Eye (tissue), 1 donor: ENCODE measurements around the gene RYK.
A peak's percentile ranks its signal among the peaks of the same experiment; 100 is the strongest.
"Not testable (repeated sequence)": the region's sequence is repeated elsewhere in the genome, so short reads cannot be mapped to it uniquely, and the experiment has no call there.

ENCODE experiments used
- DNase-seq: peaks from one replicate; pipeline ENCODE4 v3.0.0-alpha.2; 2015

The RYK gene

DNA sequence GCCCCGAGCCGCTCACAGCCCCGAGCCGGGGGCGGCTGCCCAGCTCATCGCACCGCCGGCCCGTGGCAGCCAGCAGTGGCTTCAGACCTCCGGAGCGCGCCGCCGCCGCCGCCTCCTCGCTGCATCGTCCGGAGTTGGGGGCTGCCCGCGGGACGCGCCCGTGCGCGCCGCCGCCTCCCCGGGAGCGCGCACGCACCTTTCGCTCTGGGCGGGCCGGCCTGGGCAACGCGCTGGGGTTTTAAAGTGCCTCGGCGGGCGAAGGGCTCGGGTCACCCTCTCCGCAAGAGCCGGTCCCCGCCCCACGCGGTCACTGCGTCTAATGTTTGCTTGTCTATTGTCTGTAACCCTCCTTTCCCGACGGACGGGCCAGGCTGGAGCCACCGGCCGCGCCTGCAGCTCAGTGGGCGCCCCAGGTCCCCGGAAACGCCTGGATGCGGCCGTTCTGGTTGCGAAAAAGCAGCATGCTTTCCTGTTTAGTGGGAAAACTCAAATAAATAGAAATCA is at the start of gene RYK:
Gene RYK, minus strand, starts transcription at position 143 of the 504 bp plus-strand sequence. CDS start 205 bp downstream, outside the sequence.
- peak; percentile 95 for DNase-seq

DNA sequence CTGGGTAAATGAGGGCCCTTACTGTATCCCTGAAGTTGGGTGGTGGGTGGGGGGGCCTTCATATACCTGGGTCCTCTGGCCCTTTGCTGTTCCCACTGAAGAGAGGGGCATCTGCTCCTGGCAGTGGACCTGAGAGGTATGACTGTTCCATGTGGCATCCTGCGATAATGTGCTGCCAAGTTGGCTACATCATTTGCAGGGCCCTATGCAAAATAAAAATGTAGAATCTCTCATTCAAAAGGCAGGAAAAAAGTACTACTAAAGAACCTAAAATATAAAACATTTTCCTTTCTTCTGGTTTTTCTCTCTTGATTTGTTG is 49.2 kb upstream of the RYK start:
- no peak for DNase-seq

DNA sequence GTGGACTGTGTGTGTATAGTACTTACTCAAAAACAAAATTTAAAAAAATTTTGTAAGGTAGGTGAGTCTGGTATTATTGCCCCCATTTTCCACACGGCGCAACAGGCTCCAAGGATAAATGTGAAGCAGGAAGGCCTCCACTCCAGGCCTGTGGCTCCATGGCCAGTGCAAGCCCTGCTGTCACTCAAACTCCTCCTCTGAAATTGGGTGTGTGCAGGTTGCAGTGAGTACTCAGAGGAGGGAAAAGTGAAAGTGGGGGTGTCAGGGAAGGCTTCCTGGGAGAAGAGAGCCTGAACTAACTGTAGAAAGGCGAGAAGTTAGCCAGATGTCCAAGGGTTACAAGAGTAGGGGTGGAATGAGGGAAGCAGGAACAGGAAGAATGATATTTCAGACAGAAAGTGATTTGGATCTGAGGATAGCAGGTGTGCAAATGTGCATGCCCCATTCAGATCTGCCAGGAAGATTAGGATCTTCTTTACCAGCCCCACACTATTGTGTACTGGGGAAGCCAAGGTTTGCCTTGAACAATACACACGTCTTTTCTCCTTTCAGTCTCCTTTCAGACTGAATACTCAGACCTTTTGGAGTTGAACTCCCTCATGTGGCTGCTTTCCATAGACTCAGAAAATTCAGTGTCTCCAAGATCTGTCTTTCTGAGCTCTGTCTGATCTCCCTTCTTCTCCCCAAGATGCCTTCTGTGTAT is 48.7 kb upstream of the RYK start:
- DNase-seq = peak; percentile 65

DNA sequence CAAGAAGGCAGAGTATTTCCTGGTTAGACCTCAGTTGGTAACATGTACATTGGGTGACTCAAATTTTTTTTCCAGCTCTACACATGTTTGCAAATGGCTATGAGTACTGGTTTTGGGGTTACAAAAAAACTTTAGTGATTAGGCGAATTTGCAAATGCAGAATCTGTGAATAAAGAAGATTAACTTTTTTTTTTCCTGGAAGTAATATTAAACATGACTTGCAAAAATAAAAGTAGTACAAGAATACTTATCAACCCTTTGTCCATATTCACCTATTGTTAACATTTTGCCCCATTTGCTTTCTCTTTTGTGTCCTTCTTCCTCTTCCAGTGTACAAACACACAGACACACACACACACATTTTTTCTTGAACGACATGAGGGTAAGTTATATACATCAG is 47.6 kb upstream of the RYK start:
- DNase-seq = no peak

DNA sequence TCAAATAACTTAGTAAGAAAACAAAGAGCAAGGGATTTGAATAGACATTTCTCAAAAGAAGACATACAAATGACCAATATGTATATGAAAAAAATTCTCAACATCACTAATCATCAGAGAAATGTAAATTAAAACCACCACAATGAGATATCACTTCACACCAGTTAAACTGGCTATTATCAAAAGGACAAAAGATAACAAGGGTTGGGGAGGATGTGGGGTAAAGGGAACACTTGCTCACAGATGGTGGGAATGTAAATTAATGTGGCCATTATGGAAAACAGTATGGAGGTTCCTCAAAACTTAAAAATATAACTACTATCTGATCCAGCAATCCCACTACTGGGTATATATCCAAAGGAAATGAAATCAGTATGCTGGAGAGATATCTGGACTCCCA is 46.0 kb upstream of the RYK start:
- no peak for DNase-seq

DNA sequence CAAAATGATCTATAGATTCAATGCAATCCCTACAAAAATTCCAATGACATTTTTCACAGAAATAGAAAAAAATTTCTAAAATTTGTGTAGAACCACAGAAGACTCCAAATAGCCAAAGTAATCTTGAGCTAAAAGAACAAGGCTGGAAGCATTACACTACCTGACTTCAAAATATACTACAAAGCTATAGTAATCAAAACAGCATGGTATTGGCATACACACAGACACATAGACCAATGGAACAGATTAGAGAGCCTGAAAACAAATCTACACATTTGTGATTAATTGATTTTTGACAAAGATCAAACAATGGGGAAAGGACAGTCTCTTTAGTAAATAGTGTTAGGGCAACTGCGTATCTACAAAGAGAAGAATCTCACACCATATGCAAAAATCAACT is 45.3 kb upstream of the RYK start:
- DNase-seq = no peak

DNA sequence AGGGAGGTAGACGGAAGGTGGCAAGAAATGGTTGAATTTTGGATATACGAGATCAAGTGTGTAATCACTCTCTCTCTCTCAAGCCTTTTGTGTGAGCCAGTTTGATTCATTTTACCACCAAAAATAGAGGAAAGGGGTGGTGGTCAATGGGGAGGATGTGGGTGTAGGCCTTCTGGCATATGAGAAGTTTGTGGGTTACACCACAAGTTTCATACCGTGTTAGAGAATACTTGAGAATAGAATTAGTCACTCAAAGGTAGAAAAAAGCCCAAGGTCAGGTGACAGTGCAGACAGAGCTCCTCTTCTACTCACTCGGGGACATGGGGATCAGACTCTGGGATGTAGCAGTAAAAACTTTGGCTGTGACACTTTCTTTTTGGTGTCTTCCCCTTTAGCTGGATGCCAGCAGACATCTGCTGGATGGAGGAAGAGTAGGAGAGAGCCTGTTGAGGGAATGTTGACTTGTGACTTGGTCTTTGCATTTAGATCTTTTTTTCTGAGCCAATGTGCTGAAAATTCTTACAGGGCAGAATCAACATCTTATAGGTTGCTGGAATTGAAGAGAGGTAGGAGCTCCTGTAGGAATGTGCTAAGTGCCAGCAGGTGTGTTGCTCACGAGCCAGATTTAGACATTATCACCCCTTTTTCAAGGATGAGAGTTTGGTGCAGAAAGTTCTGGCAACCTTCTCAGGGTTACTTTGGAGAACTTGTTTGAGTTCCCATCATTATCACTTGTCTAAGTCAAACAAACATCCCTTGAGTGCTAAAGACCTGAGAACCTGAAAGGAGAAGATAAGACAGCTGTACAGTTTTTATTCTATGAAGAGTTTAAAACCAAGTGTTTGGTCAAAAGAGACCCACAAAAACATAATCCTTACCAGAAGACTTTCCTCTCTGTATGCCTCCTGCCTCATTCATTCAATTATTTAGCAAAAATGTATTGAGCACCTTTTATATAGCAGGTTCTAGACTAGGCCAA is 43.9 kb upstream of the RYK start:
- DNase-seq = no peak

DNA sequence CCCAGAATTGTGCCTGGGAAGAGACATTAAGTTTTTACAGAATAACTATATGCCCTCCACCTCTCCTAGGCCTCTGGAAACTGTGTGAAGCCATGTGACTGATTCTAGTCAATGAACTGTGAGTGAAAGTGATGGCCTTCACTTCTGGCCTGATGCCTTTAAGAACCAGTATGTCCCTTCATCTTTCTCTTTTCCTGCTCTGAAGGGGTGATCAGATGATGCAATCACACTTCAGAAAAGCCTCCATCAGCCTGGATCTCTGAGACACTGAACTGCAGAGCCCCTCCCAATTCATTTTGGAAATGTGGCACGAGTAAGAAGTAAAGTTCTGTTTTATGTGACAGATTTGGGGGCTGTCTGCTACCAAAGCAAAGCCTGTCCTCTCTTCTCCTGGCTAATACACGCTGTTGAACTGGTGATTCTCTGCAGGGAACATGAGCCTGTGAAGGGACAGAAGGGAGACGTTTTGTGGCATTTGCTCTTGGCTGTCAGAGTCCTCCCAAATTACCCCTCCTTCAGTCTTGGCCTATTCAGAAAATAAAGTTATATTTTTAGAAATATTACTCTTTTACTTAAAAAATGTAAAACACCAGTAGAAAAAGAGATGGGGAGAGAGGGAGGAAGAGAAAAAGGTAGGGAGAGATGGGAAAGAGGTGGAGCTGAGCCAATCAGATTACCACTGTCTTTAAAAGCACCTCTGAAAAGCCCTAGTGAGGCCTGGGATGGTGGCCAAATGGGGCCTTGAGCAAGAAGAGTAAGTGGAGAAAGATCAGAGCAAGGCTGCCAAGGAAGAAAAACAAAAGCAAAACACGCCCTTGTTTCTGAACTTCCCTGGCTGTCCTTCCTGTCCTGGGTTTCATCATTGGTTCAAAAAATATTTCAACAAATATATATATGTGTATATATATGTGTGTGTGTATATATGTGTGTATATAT is 40.9 kb upstream of the RYK start:
- peak; percentile 45 for DNase-seq

DNA sequence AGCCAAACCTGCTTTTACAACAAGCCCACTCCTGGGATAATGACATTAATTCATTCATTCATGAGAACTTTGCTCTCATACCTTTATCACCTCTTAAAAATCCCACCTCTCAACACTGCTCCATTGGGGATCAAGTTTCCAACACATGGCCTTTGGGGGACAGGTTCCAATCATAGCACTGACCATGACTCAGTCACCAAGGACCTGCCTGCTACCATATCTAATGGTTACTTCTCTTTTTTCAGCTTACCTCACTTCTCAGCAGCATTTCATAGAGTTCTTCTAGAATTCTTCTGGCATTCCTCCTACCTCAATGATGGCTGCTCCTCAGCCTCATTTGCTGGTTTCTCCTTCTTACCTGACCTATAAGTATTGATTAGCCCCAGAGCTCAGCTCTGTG is 36.9 kb upstream of the RYK start:
- no peak for DNase-seq

DNA sequence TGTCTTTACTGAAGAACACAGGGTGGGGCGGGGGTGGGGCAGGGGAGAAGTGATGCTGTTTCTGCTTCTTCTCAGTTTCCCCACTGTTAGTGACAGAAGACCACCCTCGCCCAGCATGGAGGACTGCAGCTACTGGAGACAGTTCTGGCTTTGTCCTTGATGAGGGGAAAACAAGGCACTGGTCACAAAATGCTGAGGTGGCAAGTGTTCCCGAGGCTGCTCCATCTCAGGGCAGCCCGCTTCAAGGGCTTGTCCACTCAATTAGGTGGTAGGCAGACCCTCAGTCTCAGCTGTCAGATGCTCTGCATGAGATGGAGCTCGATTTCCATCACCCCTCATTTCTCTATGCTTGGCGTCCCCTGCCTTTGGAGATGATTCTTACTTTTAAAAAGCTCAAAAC is 33.8 kb upstream of the RYK start:
- DNase-seq = no peak

DNA sequence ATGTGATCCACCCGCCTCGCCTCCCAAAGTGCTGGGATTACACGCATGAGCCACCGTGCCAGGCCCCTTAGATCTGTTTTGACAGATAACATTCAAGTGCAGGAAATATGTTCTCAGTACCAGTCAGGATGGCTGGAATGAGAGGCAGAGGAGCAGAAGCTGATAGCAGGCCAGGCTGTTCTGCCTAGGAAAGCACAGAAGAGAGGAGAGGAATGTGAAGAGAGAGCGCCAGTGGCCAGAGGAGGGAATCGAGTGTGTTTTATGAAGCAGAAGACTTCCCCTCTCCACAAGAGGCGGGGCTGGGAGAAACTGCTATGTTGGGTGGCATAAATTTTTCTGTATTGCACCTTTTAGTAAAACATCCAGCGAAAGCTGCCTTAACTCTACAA is 32.0 kb upstream of the RYK start:
- peak; percentile 14 for DNase-seq

DNA sequence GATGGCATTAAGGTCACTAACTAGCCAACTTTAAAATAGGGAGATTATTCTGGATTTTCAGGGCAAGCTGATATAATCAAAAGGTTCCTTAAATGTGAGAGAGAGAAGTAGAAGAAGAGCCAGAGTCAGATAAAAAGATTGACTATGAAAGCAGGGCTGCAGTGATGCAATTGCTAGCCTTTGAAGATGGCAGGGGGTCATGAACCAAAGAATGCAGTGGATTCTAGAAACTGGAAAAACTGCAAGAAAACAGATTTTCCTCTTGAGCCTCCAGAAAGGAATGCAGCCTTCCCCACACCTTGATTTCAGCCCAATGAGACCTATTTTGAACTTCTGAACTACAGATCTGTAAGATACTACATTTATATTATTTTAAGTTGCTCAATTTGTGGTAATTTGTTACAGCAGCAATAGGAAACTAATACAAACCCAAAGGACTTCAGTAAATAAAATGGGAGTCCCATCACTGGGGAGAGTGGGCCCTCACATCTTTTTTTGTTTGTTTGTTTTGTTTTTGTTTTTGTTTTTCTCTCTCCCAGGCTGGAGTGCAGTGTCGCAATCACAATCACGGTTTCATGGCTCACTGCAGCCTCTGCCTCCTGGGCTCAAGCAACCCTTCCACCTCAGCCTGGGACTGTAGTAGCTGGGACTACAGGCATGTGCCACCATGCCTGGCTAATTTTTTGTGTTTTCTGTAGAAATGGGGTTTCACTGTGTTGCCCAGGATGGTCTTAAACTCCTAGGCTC is 31.4 kb upstream of the RYK start:
- DNase-seq = no peak

DNA sequence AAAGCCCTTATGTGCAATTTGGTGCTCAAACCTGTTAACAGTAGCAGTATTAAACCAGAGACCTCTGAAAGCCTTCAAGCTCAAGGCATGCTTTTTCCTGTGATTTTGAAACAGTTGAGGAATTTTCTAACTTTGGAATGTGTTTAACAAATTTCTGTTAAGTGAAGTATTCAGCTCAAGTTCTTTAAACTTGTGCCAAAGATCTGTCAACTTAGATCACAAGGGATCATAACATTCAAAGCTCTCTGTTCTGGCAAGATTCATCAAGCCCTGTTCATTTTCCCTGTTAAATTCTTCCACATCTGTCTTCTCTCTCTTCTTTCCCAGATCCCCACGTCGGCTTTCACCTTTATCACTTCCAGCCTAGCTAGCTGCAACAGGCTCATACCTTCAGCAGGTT is 28.8 kb upstream of the RYK start:
- DNase-seq = peak; percentile 63

DNA sequence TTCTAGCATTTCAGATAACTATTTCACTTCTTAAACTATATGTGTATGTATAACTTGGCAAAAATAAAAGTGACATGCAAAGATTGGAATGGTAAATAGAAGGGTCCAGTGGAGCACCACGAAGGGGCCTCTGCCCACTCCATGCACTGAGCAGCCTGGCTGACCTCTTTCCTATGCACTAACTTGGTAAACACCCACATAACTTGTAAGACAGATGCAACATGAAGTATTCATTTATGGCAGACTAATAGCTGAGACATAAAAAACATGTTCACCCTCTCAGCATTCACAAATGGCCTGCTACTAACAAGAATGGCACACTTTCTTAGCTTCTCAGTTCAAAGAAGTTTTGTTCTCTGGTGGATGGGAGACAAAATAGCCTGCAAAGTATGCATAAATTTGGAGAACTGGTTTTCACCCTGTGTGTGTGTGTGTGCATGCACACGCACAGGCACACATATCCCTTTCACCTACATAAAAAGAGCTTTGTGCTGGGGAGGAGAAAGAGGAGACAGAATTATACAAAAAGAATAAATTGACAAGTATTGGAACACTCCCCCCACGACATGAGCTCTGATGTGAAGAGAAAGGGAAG is 26.5 kb upstream of the RYK start:
- peak; percentile 17 for DNase-seq

DNA sequence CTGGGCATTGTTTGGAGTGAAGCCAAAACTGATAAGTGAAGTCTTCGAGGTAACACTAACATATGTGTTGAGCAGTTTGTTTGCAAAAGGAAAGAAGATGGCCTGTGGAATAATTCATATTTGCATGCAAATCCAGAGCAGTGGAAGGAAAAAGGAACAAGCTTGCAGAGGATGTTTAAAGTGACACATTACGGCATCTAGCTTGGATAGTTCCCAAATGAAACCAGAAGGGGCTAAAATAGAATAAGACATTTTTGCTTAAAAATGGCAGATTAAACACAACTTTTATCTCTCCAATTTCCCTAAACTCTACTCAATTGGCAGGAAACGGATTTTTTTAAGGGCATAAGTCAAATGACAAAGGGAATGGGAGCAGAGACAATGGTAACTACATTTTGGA is 25.4 kb upstream of the RYK start:
- no peak for DNase-seq

DNA sequence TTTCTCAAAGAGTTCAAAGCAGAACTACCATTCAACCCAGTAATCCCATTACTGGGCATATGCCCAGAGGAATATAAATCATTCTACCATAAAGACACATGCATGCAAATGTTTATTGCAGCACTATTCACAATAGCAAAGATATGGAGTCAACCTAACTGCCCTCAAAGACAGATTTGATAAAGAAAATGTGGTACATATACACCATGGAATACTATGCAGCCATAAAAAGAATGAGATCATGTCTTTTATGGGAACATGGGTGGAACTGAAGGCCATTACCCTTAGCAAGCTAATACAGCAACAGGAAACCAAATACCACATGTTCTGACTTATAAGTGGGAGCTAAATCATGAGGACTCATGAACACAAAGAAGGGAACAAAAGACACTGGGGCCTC is 24.5 kb upstream of the RYK start:
- not testable (repeated sequence) for DNase-seq

DNA sequence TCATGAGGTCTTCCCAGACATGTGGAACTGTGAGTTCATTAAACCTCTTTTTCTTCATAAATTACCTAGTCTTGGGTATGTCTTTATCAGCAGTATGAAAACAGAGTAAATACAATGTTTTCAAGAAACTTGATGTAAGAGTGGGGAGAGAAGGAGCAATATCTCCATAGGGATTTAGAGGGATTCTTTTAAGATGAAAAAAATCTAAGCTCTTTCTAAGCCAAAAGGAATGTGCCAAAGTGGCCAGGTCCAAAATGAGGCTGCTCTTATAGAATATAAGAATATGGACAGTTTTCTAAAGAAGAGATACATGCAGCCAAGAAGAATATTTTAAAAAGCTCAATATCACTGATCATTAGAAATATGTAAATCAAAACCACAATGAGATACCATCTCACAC is 23.9 kb upstream of the RYK start:
- no peak for DNase-seq

DNA sequence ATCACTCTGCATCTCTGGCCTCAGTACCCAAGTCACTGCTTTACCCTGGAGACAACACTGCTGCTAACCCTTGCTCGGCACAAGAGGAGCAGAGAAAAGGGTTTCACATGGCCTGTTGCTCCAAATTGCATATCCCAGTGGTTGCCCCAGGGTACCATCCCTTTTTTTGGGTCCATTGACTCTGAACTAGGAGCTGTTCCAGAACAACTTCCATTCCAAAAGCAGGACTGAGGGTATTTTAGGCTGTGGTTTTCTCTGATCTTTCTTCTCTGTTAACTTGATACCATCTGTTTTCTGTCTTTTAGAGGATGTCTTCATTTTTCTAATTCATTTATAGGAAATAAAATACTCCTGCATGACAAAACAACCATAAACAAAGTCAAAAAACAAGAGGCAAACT is 17.3 kb upstream of the RYK start:
- no peak for DNase-seq

DNA sequence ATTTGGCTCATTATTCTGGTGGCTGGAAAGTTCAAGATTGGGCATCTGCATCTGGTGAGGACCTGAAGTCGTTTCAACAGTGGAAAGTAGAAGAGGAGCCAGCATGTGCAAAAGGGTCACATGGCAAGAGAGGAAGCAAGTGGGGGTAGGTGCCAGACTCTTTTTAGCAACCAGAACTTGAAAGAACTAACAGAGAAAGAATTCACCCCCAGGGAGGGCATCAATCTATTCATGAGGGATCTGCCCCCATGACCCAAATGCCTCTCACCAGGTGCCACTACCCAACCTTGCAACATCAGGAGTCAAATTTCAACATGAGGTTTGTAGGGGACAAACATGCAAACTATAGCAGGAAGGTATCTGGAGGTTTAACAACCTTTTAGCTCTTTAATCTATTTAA is 10.3 kb upstream of the RYK start:
- DNase-seq = no peak

DNA sequence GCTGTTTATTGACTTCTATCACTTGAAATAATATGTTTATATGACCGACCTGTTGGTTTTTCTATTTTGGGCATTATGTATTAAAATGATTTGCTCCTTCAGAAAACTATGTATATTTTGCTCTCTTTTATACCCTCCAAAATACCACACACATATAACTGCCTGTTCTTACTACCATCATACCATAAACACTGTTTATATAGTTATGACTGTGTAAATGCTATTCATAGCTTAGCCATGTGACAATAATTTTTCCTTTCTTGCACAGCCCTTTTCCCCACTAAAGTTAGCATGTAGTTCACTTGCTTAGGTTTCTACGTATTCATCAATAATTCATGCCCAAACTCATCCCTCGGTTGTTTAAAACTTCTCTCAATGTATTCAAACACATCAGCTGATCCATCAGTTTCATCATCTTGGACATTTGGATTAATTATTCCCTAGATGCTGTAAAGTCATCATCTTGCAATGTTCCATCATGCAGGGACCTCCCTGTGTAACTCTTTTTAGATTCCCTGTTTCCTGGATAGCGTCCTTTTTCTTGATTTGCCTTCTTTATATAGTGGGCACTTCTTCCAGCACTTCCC is 8.2 kb upstream of the RYK start:
- no peak for DNase-seq

DNA sequence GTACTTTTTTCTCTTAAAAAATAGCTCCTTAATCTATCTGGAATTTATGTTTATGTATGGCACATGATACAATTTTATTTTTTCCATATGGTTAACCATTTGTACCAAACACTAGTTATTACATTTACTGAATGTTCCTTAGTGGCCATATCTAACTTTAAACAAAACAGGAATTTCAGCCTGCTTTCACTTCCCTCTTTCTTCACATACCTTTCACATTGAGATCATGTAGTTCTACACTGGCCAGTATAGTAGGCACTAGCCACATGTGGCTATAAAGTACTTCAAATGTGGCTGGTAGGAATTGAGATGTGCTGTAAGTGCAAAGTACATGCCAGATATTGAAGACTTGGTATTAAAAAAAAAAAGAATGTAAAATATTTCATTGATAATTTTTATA is 4.7 kb upstream of the RYK start:
- no peak for DNase-seq
